ACC112 (cell line): Measurements from ENCODE around the gene NRP1.
"Not testable (repeated sequence)": the region's sequence is repeated elsewhere in the genome, so short reads cannot be mapped to it uniquely, and the experiment has no call there.

ENCODE experiments used
- H2AFZ ChIP-seq: fragments of 200-600 bp; sonication (generic); one replicate; pipeline ENCODE4 v1.6.0; 2017; ENCODE audit warnings: antibody characterized with exemption, low read length; ENCODE audit not compliant: unreplicated experiment
- H3K27ac ChIP-seq: fragments of 200-600 bp; sonication (generic); 2 replicates; pipeline ENCODE4 v1.5.1; 2014; ENCODE audit warnings: low read depth, mild to moderate bottlenecking, antibody characterized with exemption, low read length, moderate library complexity
- H3K27me3 ChIP-seq: fragments of 200-600 bp; sonication (generic); 2 replicates; pipeline ENCODE4 v1.6.1; 2014; ENCODE audit warnings: mild to moderate bottlenecking, antibody characterized with exemption, low read length, moderate library complexity, mixed read lengths; ENCODE audit not compliant: insufficient read depth
- H3K36me3 ChIP-seq: fragments of 200-600 bp; sonication (generic); 2 replicates; pipeline ENCODE4 v1.6.1; 2016; ENCODE audit warnings: mild to moderate bottlenecking, antibody characterized with exemption, low read length, moderate library complexity, mixed read lengths; ENCODE audit not compliant: insufficient read depth
- H3K4me1 ChIP-seq: fragments of 200-600 bp; sonication (generic); one replicate; pipeline ENCODE4 v1.6.1; 2016; ENCODE audit warnings: low read length, mixed read lengths; ENCODE audit not compliant: insufficient read depth, unreplicated experiment, control insufficient read depth
- H3K4me3 ChIP-seq: fragments of 200-600 bp; sonication (generic); 2 replicates; pipeline ENCODE4 v1.5.1; 2014; ENCODE audit warnings: mild to moderate bottlenecking, low read depth, low read length
- H3K79me2 ChIP-seq: fragments of 200-600 bp; sonication (generic); one replicate; pipeline ENCODE4 v1.6.0; 2016; ENCODE audit warnings: low read length; ENCODE audit not compliant: control insufficient read depth, unreplicated experiment, insufficient read depth

The NRP1 gene

GRCh38 chr10:33306701-33307519, 27.6 kb downstream of the NRP1 start:
- no peak overlapping the region for H2AFZ ChIP-seq

GRCh38 chr10:33306126-33306525, 28.3 kb downstream of the NRP1 start:
- peaks cover 45% of the 10 kb centered on the region for H3K36me3 ChIP-seq
- no peak overlapping the region for H3K4me3 ChIP-seq
- H3K27ac ChIP-seq: peak overlapping the region; percentile 59
- peaks cover 90% of the 10 kb centered on the region for H3K79me2 ChIP-seq
- no peak overlapping the region for H2AFZ ChIP-seq
- H3K27me3 ChIP-seq: no peaks in the 10 kb centered on the region
- H3K4me1 ChIP-seq: peaks cover 54% of the 10 kb centered on the region

More at GRCh38 chr10:33306701-33307519, 27.6 kb downstream of the NRP1 start:
- Histone ChIP-seq H3K36me3 (peaks cover 43% of the 10 kb centered on the region), H3K4me1 (peaks cover 48% of the 10 kb centered on the region), H3K79me2 (peaks cover 90% of the 10 kb centered on the region), H3K27ac (peak overlapping the region; percentile 59), H3K4me3 (no peak overlapping the region), H3K27me3 (no peaks in the 10 kb centered on the region)

GRCh38 chr10:33304423-33305225, 29.8 kb downstream of the NRP1 start:
- Histone ChIP-seq H3K4me3 (no peak overlapping the region), H3K4me1 (peaks cover 61% of the 10 kb centered on the region), H3K27ac (peak overlapping the region; percentile 33; the same call in 1 of the 2 replicates), H3K27me3 (no peaks in the 10 kb centered on the region), H3K36me3 (peaks cover 47% of the 10 kb centered on the region), H2AFZ (no peak overlapping the region), H3K79me2 (peaks cover 94% of the 10 kb centered on the region)

DNA sequence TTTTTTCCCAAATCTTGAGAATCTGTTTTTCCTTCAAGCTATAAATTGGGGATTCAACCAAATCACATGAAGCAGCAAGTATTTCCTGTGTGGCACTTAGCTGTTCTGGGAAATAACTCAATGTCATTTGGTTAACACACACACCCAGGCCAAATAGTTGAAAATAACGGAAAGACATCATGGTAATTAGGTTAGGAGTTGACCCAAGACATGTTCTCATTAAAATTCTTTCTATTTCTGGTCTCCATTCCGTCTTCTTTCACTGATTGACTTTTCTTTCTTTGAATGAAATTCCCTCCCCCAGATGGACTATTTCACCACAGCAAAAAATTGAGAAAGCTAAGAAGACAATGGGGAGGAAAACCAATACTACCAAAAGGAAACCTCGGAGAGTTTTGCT, 30.5 kb downstream of the NRP1 start:
- Histone ChIP-seq H3K27ac (peak overlapping the region; percentile 33; the same call in 1 of the 2 replicates), H3K27me3 (no peaks in the 10 kb centered on the region), H3K4me3 (no peak overlapping the region), H3K79me2 (peaks cover 94% of the 10 kb centered on the region), H3K4me1 (peaks cover 65% of the 10 kb centered on the region), H3K36me3 (peaks cover 45% of the 10 kb centered on the region), H2AFZ (no peak overlapping the region)

DNA sequence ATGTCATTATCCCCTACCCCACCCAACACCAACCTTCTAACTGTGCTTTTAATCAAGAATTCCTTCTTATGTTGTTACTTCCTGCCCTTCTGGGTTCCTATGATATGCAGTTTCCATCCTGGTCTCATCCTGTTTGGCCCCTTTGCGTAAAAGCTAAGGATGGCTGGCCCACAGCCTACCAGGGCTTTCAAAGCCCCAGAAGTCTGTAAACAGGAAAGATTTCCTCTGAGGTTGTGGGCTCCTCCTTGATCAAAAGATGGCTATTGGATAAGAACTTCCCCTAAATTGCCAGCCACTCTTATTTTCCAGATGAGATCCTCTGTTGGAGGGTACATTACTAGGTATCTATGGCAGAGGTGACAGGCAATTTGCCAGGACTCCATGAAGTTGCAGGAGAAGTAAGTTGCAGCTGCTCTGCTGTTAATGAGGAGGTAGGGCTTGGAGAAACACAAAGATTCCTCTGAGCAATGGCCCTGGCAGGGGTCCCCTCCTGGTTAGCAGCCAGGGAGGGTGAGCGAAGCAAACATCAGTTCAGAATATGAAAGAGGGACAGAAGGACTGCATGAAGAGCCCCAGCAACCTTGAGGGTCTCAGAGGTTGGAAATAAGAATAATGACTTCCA, 32.1 kb downstream of the NRP1 start:
- H3K4me3 ChIP-seq: no peak overlapping the region

GRCh38 chr10:33301097-33301789, 33.2 kb downstream of the NRP1 start:
- no peak overlapping the region for H2AFZ ChIP-seq
- H3K27me3 ChIP-seq: no peaks in the 10 kb centered on the region
- no peak overlapping the region for H3K4me3 ChIP-seq
- H3K79me2 ChIP-seq: peaks cover 97% of the 10 kb centered on the region
- H3K4me1 ChIP-seq: peaks cover 71% of the 10 kb centered on the region
- H3K27ac ChIP-seq: no peak overlapping the region
- peaks cover 46% of the 10 kb centered on the region for H3K36me3 ChIP-seq

More for the DNA sequence above, 32.1 kb downstream of the NRP1 start:
- 0 out of 2 replicates have a peak overlapping the region, but pooled peaks have one; percentile 17 for H3K27ac ChIP-seq
- H3K4me1 ChIP-seq: peaks cover 77% of the 10 kb centered on the region
- no peaks in the 10 kb centered on the region for H3K27me3 ChIP-seq
- H3K36me3 ChIP-seq: peaks cover 40% of the 10 kb centered on the region
- no peak overlapping the region for H2AFZ ChIP-seq
- H3K79me2 ChIP-seq: peaks cover 98% of the 10 kb centered on the region

- H3K27ac ChIP-seq, H3K27me3 ChIP-seq, H3K4me3 ChIP-seq, H2AFZ ChIP-seq: not testable (repeated sequence)
- Histone ChIP-seq H3K36me3 (peaks cover 43% of the 10 kb centered on the region), H3K4me1 (peaks cover 71% of the 10 kb centered on the region), H3K79me2 (peaks cover 99% of the 10 kb centered on the region)
These were observed 33.9 kb downstream of the NRP1 start for GRCh38 chr10:33300544-33300943.

DNA sequence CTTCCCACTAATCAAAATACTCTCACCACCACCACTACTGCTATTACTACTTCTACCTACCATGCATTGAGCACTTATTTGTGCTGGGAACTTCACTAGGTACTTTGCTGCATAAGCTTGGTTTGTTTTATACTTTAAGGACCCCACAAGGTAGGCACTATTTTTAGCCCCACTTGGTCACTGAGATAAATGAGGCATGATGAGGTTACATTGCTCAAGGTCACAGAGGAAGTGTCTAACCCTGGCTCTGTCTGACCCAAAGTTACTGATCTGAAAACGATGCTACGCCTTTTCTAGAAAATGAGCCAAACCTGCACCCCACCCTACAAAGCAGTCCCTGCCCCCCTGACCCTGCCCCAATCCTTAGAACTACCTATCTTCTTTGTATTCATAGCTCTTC, 35.6 kb downstream of the NRP1 start:
- H3K79me2 ChIP-seq: peaks cover 99% of the 10 kb centered on the region
- H3K36me3 ChIP-seq: peaks cover 36% of the 10 kb centered on the region
- H3K27ac ChIP-seq: peak overlapping the region; percentile 22; the same call in 1 of the 2 replicates
- H2AFZ ChIP-seq: no peak overlapping the region
- peaks cover 58% of the 10 kb centered on the region for H3K4me1 ChIP-seq
- no peak overlapping the region for H3K4me3 ChIP-seq
- no peaks in the 10 kb centered on the region for H3K27me3 ChIP-seq

GRCh38 chr10:33298110-33298509, 36.4 kb downstream of the NRP1 start:
- peak overlapping the region; percentile 22; the same call in 1 of the 2 replicates for H3K27ac ChIP-seq
- H3K36me3 ChIP-seq: peaks cover 36% of the 10 kb centered on the region
- no peak overlapping the region for H2AFZ ChIP-seq

GRCh38 chr10:33295851-33296250, 38.6 kb downstream of the NRP1 start:
- H3K36me3 ChIP-seq: peaks cover 29% of the 10 kb centered on the region
- no peaks in the 10 kb centered on the region for H3K27me3 ChIP-seq
- H3K27ac ChIP-seq: peak overlapping the region; percentile 46
- H3K4me3 ChIP-seq: no peak overlapping the region
- H2AFZ ChIP-seq: no peak overlapping the region
- peaks cover 59% of the 10 kb centered on the region for H3K4me1 ChIP-seq
- H3K79me2 ChIP-seq: peaks cover 98% of the 10 kb centered on the region

More at GRCh38 chr10:33298110-33298509, 36.4 kb downstream of the NRP1 start:
- no peaks in the 10 kb centered on the region for H3K27me3 ChIP-seq
- peaks cover 99% of the 10 kb centered on the region for H3K79me2 ChIP-seq
- peaks cover 59% of the 10 kb centered on the region for H3K4me1 ChIP-seq
- no peak overlapping the region for H3K4me3 ChIP-seq
